ENCODE results near the gene HAUS8.
A peak's percentile ranks its signal among the peaks of the same experiment; 100 is the strongest.
"Not testable (repeated sequence)": the region's sequence is repeated elsewhere in the genome, so short reads cannot be mapped to it uniquely, and the experiment has no call there.

The HAUS8 gene

DNA sequence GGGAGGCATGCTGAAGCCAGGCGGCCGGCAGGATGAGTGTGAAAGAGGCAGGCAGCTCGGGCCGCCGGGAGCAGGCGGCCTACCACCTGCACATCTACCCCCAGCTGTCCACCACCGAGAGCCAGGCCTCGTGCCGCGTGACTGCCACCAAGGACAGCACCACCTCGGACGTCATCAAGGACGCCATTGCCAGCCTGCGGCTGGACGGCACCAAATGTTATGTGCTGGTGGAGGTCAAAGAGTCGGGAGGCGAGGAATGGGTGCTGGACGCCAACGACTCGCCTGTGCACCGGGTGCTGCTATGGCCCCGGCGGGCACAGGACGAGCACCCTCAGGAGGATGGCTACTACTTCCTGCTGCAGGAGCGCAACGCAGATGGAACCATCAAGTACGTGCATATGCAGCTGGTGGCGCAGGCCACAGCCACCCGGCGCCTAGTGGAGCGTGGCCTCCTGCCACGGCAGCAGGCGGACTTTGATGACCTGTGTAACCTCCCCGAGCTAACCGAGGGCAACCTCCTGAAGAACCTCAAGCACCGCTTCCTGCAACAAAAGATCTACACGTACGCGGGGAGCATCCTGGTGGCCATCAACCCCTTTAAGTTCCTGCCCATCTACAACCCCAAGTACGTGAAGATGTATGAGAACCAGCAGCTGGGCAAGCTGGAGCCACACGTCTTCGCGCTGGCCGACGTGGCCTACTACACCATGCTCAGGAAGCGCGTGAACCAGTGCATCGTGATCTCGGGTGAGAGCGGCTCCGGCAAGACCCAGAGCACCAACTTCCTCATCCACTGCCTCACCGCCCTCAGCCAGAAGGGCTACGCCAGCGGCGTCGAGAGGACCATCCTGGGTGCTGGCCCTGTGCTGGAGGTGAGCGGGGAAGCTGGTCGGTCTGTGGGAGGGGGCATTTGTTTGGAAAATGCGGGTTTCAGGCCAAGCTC, 26.7 kb upstream of the HAUS8 start:
- DNase-seq (ENCODE audit: low spot score): no peak

DNA sequence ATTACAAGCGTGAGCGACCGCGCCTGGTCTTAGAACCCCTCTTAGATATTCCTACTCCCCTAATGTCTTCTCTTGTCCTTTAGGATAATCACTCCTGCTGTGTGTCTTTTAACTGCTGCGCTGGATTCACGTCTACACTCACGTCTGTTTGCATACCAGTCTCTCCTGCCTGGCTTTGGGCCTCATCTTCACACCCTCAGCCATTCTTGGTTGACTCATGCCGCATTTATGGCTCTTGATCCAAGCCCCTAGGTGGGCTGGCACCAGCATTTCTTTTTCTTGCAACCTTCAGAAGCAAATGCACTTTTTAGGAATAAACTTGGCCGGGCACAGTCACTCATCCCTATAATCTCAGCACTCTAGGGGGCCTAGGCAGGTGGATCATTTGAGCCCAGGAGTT, 23.1 kb upstream of the HAUS8 start:
- DNase-seq (ENCODE audit: low spot score): no peak

DNA sequence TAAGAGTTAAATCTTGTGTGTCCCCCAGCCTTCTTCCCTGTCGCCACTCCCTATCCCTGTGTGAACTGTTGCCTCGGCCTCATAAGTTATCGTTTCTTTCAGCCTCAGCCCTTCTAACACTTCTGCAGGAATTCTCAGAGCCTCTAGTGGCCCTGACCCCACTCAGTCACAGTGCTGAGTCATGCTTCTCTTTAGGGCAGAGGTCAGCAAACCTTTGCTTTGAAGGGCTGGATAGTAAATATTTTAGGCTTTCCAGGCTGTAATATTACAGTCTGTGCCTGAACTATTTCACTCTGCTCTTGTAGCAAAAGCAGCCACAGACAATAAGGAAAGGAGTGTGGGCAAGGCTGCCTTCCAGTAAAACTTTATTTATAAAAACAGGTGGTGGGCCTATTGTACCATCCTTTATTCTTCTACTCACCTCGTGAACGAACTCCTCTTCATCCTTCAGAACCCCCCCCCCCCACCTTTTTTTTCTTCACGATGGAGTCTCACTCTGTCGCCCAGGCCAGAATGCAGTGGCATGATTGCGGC, 22.4 kb upstream of the HAUS8 start:
- peak; percentile 60 for DNase-seq (ENCODE audit: low spot score)

DNA sequence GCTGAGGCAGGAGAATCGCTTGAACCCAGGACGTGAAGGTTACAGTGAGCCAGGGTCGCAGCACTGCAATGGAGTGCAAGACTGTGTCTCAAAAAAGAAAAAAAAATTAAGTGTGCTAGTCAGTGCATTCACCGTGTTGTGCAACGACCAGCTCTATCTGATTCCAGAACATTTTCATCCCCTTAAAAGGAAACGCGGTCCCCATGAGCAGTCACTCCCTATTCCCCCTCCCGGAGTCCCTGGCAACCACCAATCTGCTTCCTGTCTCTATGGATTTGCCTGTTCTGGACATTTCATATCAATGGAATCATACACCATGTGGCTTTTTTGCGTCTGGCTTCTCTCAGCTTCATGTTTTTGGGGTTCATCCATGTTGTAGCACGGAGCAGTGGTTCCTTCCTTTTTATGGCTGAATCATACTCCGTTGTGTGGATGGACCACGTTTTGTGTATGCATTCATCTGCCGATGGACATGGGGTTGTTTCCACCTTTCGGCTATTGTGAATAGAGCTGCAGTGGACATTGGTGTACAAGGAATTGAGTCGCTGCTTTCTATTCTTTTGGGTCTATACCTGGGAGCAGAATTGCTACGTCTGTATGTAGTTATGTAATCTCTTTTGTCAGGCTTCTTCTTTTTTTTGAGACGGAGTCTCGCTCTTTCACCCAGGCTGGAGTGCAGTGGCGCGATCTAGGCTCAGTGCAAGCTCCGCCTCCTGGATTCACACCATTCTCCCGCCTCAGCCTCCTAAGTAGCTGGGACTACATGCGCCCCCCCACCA, 20.1 kb upstream of the HAUS8 start:
- DNase-seq (ENCODE audit: low spot score): peak; percentile 82

DNA sequence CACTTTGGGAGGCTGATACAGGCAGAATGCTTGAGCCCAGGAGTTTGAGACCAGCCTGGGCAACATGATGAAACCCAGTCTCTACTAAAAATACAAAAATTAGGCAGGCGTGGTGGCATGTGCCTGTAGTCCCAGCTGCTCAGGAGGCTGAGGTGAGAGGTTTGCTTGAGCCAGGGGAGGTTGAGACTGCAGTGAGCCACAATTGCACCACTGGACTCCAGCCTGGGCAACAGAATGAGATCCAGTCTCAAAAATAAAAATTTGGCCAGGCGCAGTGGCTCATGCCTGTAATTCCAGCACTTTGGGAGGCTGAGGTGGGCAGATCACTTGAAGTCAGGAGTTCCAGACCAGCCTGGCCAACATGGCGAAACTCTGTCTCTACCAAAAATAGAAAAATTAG, 19.4 kb upstream of the HAUS8 start:
- not testable (repeated sequence) for DNase-seq (ENCODE audit: low spot score)

DNA sequence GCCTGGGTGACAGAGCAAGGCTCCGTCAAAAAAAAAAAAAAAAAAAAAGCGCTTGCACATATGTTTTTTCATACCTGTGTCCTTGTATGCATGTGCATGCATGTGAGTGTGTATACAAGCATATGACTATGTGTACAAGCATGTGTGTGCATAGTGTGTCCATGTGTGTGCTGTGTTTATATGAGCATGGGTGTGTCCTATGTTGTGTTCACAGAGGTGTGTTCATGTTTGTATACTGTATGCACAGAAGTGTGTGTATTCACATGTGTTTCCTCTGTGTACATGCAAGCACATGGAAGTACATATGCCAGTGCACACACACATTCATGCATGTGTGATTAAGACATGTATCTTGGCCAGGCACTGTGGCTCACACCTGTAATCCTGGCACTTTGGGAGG, 17.4 kb upstream of the HAUS8 start:
- DNase-seq (ENCODE audit: low spot score): no peak

DNA sequence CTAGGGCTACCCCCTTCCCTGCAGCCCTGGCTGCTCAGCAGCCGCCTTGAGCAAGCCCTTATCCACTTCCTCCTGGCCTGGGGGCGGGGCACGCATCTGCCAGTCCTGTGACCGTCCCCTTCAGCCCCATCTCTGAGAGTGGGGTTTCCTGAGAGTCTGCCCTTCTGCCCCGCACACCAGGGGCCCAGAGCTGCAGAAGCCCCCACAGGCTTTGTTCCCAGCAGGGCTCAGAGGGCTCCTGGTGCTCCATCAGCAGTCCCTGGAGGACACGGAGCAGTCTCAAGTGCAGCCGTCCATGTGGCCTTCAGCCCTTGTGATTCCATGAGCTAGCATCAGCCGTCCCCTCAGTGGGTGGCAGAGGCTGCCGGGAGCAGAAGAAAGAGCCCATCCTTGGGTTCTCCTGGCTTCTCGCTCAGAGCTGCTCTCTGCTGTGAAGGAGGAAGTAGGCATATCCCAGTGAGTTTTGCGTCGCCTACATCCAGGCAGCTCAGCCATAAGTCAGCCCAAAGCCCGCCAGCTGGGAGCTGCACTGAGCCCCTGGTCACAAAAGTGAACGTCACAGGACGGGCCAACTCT, 16.6 kb upstream of the HAUS8 start:
- no peak for DNase-seq (ENCODE audit: low spot score)

DNA sequence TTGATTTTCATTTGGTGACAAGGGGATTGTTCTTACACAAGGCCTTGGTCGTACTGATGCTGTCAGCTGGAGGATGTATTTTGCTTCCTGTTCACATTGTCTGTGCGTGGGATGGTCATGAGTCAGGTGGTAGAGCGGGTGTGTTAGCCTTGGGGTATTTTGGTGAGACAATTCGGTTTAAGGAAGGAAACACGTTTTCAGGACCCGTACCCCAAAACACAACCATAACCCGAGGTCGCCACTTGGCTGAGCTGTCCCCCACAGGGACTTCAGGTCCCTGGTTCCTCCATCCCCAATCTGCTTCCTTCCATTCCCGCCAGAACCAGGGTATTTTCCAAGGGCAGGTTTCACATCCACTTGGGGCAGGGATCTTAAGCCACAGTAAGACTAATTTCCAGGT, 15.3 kb upstream of the HAUS8 start:
- no peak for DNase-seq (ENCODE audit: low spot score)

DNA sequence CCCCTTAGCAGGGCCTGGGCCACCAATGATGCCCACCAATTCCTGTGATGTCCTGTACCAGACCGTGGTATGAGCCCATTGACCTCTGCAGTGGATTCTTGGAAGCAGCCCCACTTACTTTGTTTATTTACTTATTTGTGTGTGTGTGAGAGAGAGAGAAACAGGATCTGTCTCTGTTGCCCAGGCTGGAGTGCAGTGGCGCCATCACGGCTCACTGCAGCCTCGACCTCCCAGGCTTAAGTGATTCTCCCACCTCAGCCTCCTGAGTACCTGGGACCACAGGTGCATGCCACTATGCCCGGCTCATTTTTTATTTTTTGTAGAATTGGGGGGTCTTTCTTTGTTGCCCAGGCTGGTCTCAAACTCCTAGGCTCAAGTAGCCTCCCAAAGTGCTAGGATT, 13.3 kb upstream of the HAUS8 start:
- DNase-seq (ENCODE audit: low spot score): no peak

DNA sequence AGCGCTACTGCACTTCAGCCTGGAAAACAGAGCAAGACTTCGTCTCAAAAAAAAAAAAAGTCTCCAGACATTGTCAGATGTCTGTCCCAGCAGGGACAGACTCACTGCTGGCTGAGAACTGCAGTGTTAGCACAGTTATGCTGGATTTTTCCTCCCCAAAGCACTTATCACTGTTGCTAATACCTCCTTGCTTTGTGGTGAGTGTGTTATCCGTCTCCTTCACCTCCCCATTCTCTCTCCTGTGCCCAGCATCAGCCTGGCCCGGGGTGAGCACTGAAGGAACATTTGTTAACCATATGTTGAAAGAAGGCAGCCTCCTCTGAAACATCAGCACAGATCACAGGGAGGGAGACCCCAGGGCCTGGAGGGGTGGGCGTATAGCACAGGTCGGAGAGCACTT, 11.6 kb upstream of the HAUS8 start:
- DNase-seq (ENCODE audit: low spot score): no peak

DNA sequence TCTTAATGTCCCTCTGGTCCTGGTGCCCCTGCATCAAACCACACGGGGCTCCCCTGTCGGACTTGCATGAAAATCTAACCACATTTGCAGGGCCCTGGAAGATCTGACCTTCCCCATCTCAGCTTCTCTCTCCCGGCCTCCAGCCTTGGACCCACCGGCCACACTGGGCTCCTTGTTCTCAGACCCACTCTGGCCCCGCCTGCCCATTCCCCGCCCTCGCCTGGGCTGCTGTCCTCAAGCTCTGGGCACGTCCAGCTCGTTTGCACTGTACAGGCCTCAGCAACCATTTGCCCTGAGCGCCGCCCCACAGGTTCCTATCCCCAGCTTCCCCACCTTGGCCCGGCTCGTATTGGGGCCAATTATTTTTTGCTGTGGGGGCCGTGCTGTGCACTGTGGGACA, 10.9 kb upstream of the HAUS8 start:
- DNase-seq (ENCODE audit: low spot score): no peak

DNA sequence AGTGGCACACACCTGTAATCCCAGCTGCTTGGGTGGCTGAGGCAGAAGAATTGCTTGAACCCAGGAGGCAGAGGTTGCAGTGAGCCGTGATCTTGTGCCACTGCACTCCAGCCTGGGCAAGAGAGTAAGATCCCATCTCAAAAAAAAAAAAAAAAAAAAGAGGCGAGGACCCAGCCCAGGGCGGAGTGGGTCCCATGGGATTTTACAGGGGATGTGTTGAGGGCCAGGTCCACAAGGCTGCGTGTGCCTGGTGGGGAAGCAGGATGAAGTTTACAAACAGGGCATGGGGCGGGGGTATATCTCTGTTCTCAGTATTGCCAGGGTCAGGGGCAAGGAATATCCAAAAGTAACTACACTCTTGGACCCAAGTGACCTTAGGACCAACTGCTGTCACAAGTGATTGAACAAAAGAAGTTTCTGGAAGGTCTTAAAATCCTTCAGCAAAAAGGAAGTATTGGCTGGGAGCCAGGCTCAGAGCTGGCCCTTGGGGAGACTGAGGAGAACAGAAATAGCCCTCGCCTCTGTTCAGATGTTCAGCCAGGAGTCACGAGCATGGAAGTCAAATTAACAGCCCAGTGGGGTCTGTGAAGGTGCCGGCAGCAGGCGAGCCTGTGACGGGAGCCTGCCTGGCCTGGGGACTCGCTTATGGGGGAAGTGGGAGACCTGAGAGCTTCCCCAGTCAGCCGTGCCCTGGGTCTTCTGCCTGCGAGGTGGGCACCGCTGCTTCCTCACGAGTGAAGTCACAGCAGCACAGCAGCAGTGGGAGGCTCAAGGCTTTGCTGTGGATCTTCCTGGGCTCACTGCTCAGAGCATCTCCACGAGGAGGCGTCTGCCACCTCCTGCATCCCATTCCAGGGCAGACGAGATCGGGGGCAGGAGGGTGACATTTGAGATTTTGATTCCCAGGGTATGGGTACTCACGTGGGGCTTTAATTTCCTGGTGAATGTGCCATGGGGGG, 6.7 kb upstream of the HAUS8 start:
- DNase-seq (ENCODE audit: low spot score): peak; percentile 42

DNA sequence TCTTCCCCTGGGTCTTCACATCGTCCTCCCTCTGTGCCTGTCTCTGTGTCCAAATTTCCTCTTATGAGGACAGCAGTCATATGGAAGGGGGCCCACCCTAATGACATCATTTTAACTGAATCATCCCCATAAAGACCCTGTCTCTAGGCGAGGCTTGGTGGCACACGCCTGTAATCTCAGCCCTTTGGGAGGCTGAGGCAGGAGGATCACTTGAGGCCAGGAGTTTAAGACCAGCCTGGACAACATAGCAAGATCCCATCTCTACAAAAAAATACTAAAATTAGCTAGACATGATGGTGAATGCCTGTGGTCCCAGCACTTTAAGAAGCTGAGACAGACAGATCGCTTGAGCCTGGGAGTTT, 5.2 kb upstream of the HAUS8 start:
- no peak for DNase-seq (ENCODE audit: low spot score)

DNA sequence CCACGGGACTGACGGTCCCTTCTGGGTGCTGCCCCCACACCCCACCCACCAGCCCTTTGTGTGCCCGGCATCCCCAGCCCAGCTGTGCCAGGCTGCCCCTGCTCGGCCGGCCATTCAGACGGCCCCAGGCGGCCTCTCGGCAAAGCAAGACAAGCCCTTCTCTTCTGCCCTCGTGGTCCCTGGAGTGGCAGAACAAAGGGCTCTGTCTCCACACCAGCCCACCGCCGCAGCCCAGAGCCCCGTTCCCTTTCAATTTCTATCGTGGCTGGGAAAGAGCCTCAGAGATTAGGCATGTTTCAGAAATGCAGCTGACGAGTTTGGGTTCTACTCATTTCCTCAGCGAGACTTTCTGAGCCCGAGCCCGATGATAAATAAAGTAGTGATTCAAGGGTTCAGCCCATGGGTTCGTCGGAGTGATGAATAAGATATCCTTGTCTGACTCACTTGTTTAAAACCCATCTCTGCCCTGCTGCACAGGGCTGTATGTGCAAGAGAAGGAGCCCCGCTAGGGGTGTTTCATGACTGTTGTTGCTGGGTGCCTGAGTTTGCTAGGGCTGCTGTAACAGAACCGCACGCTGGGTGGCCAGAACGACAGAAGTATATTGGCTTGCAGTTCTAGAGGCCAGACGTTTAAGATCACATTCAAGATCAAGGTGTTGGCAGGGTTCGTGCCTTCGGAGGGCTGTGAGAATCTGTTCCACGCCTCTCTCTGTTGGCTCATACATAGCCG, 4.6 kb upstream of the HAUS8 start:
- DNase-seq (ENCODE audit: low spot score): peak; percentile 95

DNA sequence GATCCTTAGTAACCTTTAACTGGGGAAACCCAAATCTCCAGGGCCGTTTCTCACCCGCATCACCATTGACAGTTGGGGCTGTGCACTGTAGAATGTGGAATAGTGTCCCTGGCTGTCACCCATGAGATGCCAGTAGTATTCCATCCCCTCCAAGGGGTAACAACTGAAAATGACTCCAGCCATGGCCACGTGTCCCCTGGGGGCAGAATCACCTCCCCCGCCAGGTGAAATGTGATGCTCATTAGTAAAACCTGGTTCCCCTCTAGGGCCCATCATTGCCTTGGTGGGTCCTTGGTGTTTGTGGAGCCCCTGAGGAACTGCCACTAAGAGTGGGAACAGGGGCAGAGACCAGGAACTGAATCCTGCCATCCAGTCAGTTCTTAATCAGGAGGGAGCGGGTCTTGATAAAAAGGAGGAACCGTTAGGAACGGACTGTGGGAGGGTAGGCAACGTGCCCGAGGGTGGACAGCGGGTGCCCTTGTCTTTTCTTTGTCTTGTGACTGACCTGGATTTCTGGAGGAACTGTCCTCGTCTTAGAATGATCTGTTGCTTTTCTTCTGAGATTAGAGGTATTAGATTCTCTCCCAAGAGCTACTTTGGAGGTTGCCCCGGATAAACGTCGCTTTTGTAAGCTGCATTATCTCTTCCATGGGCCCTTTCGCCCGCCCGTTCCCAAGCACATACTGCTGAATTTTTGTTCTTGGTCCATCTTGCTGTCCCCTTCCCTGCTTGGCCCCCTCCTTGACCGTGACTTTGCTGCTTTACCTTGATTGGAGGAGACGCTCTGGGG, 3.9 kb upstream of the HAUS8 start:
- no peak for DNase-seq (ENCODE audit: low spot score)

DNA sequence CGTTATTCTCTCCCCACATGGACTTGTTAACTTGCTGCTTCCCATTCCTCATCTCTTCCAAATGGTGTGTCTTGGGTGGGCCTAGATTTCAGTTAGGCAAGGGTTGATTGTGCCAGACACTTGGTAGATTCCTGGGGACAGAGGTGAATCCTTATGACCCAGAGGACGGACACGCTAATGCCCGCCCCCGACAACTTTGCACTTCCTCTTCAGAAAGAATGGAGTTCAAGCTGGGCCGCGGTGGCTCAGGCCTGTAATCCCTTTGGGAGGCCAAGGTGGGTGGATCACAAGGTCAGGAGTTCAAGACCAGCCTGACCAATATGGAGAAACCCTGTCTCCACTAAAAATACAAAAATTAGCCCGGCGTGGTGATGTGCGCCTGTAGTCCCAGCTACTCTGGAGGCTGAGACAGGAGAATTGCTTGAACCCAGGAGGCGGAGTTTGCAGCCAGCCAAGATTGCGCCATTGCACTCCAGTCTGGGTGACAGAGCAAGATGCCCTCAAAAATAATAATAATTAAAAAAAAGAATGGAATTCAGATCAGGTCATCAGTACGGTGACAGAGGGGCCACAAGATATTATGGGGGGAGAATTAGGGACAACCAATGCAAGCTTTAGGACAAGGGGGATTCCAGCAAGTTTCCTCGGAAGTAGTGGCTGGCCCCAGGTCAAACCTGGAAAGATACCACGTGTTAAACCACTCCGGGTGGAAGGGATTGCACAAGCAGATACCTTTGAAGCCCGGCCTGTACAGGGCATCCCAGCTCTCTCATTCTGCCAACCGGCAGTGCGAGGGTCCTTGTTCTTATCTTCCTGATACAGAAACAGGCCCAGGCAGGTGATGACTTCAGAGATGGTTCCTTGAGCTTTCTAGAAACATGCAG, 3.0 kb upstream of the HAUS8 start:
- no peak for DNase-seq (ENCODE audit: low spot score)

DNA sequence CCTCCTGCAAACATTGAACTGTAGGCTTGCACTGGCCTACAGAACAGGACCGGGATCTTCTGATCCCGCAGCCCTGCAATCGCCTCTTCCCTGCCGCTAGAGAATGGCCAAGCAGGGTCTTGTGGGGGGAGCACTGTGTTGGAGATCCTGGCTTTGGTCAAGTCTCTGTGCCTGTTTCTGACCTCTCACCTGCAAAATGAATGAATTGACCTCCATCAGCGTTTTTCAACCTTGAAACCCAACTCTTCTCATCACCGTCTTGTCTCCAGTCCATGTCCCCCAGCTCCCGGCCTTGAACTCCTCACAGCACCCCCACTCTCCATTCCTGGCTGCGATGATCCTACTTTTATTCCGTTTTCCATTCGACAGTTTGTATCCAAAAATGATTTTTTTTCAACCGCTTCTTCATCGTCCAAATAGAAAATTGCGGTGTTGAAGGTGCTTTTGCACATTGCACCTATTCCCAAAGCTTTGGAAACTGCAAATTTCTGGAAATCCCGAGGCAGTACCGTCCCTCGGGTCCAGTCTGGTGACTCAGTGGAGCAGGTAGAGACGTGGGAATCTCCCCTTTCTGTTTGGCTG, 2.3 kb upstream of the HAUS8 start:
- DNase-seq (ENCODE audit: low spot score): no peak

DNA sequence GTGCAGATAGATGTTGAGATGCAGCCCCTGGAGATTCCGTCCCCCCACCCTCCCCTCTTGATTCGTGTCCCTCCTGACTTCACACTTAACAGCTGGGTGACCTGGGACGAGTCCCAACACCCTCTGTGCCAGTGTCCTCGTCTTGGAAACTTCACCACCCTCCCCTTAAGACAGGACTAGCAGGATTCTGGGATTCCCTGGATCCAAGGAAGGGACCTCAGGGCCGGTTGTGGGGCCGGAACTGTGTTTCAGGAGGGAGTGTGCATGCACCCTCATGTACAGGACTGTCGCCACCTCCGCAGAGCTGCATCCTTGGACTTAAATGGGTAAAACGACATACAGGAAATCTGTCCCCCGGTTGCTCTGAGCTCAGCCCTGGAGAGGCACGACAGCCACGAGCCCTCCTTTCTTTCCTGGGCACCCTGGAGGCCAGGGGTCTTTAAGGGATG, 1.3 kb upstream of the HAUS8 start:
- DNase-seq (ENCODE audit: low spot score): peak; percentile 48

All from hepatic stellate cell (primary cell).